Renal cortex interstitium (tissue), 15 donors: Measurements from ENCODE around the gene OR4D2. TPM values are rescaled to one million over a fixed set of nuclear protein-coding genes. Genes with fewer than 3 reads are reported as not detected.
"Not testable (repeated sequence)": the region's sequence is repeated elsewhere in the genome, so short reads cannot be mapped to it uniquely, and the experiment has no call there.

Source experiments
- DNase-seq, 11 donors: peaks; one replicate each; pipeline ENCODE4 v3.0.0-alpha.2; 2013; ENCODE audit warnings: low read depth in 9 of 11, low spot score in 4 of 11; ENCODE audit errors: extremely low read depth in 1 of 11
- long read RNA-seq, 16 experiments: transcript quantifications; one replicate each; lab custom pipeline, GENCODE V29; 2026
- polyA plus RNA-seq, 3 donors: library from polyadenylated mRNA; unstranded; fragments of 120-200 nt; gene quantifications; one replicate each; pipeline ENCODE4 v1.2.1, GENCODE V29; 2013; ENCODE audit not compliant: insufficient read length in 3 of 3

The OR4D2 gene
- polyA plus RNA-seq, result not detected
- long read RNA-seq, donor 1, result 0 reads
- long read RNA-seq, donor 2, result 0 reads
- long read RNA-seq, donor 3, result 0 reads
- long read RNA-seq, donor 4, result 0 reads
- long read RNA-seq, donor 5, result 0 reads
- long read RNA-seq, donor 6, result 0 reads
- long read RNA-seq, donor 7, result 0 reads
- long read RNA-seq, donor 8, result 0 reads
- long read RNA-seq, donor 9, result 0 reads
- long read RNA-seq, donor 10, result 0 reads
- long read RNA-seq, donor 11, result 0 reads
- long read RNA-seq, donor 12, result 0 reads
- long read RNA-seq, donor 13, result 0 reads
- long read RNA-seq, donor 14, result 0 reads
- long read RNA-seq, donor 15, result 0 reads
- long read RNA-seq, donor 16, result 0 reads

- DNase-seq, result no peak
Observed at GRCh38 chr17:58166682-58167081, at the start of gene OR4D2. Gene OR4D2, plus strand, starts transcription at chr17:58166982. Its CDS starts 2,674 bp downstream, at chr17:58169656.

DNA sequence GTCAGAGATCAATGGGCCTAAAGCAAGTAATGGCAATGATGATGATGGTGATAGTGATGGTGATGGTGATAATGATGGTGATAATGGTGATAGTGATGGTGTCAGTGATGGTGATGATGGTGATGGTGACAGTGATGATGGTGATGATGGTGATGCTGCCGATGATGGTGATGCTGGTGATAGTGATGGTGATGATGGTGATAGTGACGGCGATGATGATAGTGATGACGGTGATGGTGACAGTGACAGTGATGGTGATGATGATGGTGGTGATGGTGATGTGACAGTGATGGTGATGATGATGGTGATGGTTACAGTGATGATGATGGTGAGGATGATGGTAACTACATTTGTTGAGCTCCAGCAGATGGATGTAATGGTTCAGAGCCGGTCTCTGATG is 49.4 kb upstream of the OR4D2 start:
- DNase-seq, result no peak

- DNase-seq, result no peak
Observed at GRCh38 chr17:58119491-58119890, 47.3 kb upstream of the OR4D2 start.

DNA sequence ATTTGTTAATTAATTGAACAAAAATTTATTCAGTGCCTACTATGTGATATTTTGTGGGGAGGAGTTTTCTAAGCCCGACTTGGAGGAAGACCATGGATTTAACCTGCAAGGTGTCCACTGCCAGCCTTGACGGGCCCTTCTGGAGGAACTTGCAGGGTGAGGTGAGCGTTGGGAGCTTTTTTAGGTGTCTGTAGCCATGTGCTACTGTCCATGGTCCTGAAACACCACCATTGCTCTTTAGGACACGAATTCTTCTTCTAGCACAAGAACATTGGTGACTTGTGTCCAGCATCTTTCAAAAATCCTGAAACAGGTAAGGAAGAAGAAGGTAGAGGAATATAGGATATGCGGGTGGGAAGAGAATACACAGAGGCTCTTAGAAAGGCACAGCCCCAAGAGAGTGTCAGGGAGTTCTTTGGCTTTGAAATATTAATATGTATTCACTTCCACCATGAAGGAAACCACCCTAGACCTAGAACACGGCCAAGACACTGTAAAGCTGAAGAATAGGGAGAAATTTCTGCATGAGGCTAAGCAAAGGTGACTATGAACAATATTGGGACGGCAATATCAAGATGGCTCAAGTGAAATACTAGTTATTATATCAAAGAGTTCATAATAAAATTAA is 46.5 kb upstream of the OR4D2 start:
- peak; percentile 57 to 85 (median 72) for DNase-seq

- no peak for DNase-seq
Observed at GRCh38 chr17:58121925-58122324, 44.9 kb upstream of the OR4D2 start.

- no peak for DNase-seq
Observed at GRCh38 chr17:58127846-58128245, 38.9 kb upstream of the OR4D2 start.

DNA sequence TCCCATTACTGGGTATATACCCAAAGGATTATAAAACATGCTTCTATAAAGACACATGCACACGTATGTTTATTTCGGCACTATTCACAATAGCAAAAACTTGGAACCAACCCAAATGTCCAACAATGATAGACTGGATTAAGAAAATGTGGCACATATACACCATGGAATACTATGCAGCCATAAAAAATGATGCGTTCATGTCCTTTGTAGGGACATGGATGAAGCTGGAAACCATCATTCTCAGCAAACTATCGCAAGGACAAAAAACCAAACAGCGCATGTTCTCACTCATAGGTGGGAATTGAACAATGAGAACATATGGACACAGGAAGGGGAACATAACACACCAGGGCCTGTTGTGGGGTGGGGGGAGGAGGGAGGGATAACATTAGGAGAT is 34.1 kb upstream of the OR4D2 start:
- not testable (repeated sequence) for DNase-seq

- DNase-seq, result no peak
Observed at GRCh38 chr17:58136669-58137279, 30.0 kb upstream of the OR4D2 start.

DNA sequence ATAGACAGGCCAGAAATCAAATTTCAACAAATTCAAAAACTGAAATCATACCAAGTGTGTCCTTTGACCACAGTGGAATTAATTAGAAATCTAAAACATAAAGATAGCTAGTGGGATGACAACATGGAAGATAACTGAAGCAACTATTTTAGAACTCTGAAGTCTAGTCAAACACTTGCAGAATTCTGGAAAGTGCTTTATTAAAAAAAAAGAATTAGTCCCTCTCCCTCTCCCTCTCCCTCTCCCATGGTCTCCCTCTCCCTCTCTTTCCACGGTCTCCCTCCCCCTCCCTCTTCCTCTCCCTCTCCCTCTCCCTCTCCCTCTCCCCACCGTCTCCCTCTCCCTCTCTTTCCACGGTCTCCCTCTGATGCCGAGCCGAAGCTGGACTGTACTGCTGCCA is 25.3 kb upstream of the OR4D2 start:
- no peak for DNase-seq

- DNase-seq, result not testable (repeated sequence)
Observed at GRCh38 chr17:58143335-58143734, 23.4 kb upstream of the OR4D2 start.

DNA sequence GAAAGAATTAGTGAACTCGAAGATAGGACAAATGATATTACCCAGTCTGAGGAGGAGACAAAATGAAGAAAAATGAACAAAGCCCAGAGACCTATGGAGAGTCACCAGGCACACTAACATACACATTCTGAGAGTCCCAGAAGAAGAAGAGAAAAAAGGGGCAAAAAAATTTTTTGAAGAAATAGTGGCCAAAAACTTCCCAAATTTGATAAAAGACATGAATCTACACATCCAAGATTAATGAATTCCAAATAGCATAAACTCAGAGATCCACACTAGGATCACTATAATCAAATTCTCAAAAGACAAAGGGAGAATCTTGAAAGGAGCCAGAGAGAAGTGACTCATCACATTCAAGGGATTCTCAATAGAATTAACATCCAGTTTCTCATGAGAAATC is 22.0 kb upstream of the OR4D2 start:
- no peak for DNase-seq

GRCh38 chr17:58147930-58148434 is 18.8 kb upstream of the OR4D2 start, which contains the start of gene OR4D1:
Gene OR4D1, plus strand, starts transcription at chr17:58148384. Its CDS starts 6,770 bp downstream, at chr17:58155154.
- DNase-seq, result no peak

- DNase-seq, result no peak
Observed at GRCh38 chr17:58148609-58149008, 18.2 kb upstream of the OR4D2 start.

- no peak for DNase-seq
Observed at GRCh38 chr17:58150394-58150793, 16.4 kb upstream of the OR4D2 start.

DNA sequence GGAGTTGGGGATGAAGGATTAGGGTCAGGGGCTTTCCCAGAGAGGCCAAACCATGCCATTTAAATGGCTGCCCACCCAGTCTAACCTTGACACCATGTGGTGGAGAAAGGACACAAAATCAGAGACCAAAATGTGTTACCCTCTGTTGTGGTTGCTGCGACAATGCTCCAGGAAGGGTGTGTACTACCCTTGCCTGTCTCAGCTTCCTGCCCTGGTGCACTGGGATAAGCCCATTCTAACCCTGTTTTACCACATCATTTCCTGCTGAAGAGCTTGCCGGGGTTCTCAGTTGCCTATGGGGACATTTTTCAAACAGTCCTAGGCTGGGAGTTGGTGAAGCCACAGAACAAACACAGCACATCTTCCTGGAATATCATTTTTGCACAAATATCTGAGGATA is 13.7 kb upstream of the OR4D2 start:
- DNase-seq, result no peak

GRCh38 chr17:58153671-58154070 is 13.1 kb upstream of the OR4D2 start:
- no peak for DNase-seq

- peak in 3 of 11 donors; percentile 4 to 14 (median 5) for DNase-seq
Observed at GRCh38 chr17:58156839-58157803, 9.7 kb upstream of the OR4D2 start.

DNA sequence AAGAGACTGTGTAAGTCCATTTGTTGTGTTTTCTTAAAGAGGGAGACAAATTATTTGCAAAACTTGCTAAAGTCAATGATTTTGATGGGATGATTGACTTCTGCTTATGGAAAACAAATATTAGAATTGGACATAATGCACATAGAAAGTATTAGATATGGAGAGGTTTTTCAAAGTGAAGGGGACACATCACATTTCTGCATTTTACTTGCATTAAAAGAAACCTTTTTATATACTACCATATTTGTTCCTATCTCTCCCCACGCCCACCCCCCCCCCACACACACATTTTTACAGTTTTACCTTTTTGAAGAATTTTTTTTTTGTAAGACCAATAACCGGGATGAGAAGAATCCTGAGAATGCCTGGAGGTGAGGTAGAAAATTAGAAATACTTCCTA is 8.6 kb upstream of the OR4D2 start:
- DNase-seq, result no peak

DNA sequence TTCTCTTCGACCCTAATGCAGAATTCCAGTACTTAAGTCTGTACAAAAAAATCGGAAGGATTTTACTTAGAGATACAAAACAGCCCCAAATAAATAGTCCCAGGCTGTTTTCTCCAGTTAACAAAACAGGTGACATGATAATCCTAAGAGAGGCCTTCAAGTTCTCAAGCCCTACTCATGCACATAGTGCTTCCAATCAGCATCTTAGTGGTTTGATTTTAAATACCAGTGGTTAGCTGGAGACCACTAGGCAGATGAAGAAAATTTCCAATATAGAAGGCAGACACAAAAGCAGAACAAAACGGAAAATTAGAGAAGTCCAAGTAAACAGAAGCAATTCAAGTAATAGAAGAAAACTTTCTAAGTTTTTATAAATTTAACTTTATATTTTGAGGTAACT is 5.2 kb upstream of the OR4D2 start:
- no peak for DNase-seq
